NCI-H2171 treated with DMSO at 0.1 percent for 48 hours (cell line): ENCODE data around the gene DCDC1.
A peak's percentile ranks its signal among the peaks of the same experiment; 100 is the strongest.
"Not testable (repeated sequence)": the region's sequence is repeated elsewhere in the genome, so short reads cannot be mapped to it uniquely, and the experiment has no call there.

ENCODE experiments used
- DNase-seq: peaks from one replicate; lab custom pipeline; 2025; lab: John Stamatoyannopoulos, UW

The DCDC1 gene

GRCh38 chr11:31326470-31327148 lies 42.9 kb downstream of the DCDC1 start:
- DNase-seq: no peak

- DNase-seq: no peak
Observed at GRCh38 chr11:31325160-31325559, 44.4 kb downstream of the DCDC1 start.

GRCh38 chr11:31323145-31323544 lies 46.4 kb downstream of the DCDC1 start:
- DNase-seq: no peak

- DNase-seq: not testable (repeated sequence)
Observed at GRCh38 chr11:31321494-31321893, 48.0 kb downstream of the DCDC1 start.

- DNase-seq: peak; percentile 95
Observed at GRCh38 chr11:31303644-31304180, 65.8 kb downstream of the DCDC1 start.

- no peak for DNase-seq
Observed at GRCh38 chr11:31301549-31302510, 67.7 kb downstream of the DCDC1 start.

GRCh38 chr11:31295308-31295707 lies 74.2 kb downstream of the DCDC1 start:
- DNase-seq: no peak

- not testable (repeated sequence) for DNase-seq
Observed at GRCh38 chr11:31273527-31273926, 96.0 kb downstream of the DCDC1 start.

GRCh38 chr11:31267720-31268119 lies 101.8 kb downstream of the DCDC1 start:
- DNase-seq: peak; percentile 67

- no peak for DNase-seq
Observed at GRCh38 chr11:31264834-31265233, 104.7 kb downstream of the DCDC1 start.

- peak; percentile 32 for DNase-seq
Observed at GRCh38 chr11:31262761-31263160, 106.8 kb downstream of the DCDC1 start.

GRCh38 chr11:31259797-31260196 lies 109.7 kb downstream of the DCDC1 start:
- DNase-seq: peak; percentile 96

- DNase-seq: peak; percentile 36
Observed at GRCh38 chr11:31254415-31254814, 115.1 kb downstream of the DCDC1 start.

GRCh38 chr11:31248768-31249167 lies 120.8 kb downstream of the DCDC1 start:
- no peak for DNase-seq

- DNase-seq: peak; percentile 60
Observed at GRCh38 chr11:31247321-31247720, 122.2 kb downstream of the DCDC1 start.

GRCh38 chr11:31246451-31247165 lies 122.9 kb downstream of the DCDC1 start:
- no peak for DNase-seq

GRCh38 chr11:31243706-31244105 lies 125.8 kb downstream of the DCDC1 start:
- DNase-seq: no peak

GRCh38 chr11:31240340-31240904 lies 129.1 kb downstream of the DCDC1 start:
- peak; percentile 92 for DNase-seq

GRCh38 chr11:31237819-31238760 lies 131.4 kb downstream of the DCDC1 start:
- no peak for DNase-seq

GRCh38 chr11:31236143-31236542 lies 133.4 kb downstream of the DCDC1 start:
- DNase-seq: peak; percentile 90

GRCh38 chr11:31233425-31233824 lies 136.1 kb downstream of the DCDC1 start:
- DNase-seq: peak; percentile 47
